SU-DHL-6 (cell line): ENCODE data around the gene GRIK1.
"Not testable (repeated sequence)": the region's sequence is repeated elsewhere in the genome, so short reads cannot be mapped to it uniquely, and the experiment has no call there.

Experiments
- H2AFZ ChIP-seq: fragments of 200-600 bp; sonication (generic); 2 replicates; pipeline ENCODE4 v1.6.1; 2014; ENCODE audit warnings: low read depth, mild to moderate bottlenecking, moderate library complexity, mixed read lengths, antibody characterized with exemption, low read length; ENCODE audit not compliant: severe bottlenecking
- H3F3A ChIP-seq: fragments of 200-600 bp; shearing (Covaris generic); 2 replicates; pipeline ENCODE4 v1.6.0; 2016; ENCODE audit warnings: antibody characterized with exemption, mild to moderate bottlenecking; ENCODE audit not compliant: insufficient read depth
- H3K27ac ChIP-seq: fragments of 200-600 bp; sonication (generic); 2 replicates; pipeline ENCODE4 v1.5.1; 2016; ENCODE audit warnings: low read depth, mild to moderate bottlenecking, low read length, moderate library complexity, mixed read lengths
- H3K27me3 ChIP-seq: fragments of 200-600 bp; sonication (generic), shearing (Covaris generic); 2 replicates; pipeline ENCODE4 v1.6.0; 2014; ENCODE audit warnings: mild to moderate bottlenecking, low read length
- H3K36me3 ChIP-seq: fragments of 200-600 bp; sonication (generic); 2 replicates; pipeline ENCODE4 v1.6.1; 2014; ENCODE audit warnings: mild to moderate bottlenecking, low read length, mixed read lengths
- H3K4me2 ChIP-seq: fragments of 300-600, 200-600 bp; shearing (Covaris generic), sonication (generic); 2 replicates; pipeline ENCODE4 v1.6.0; 2014; ENCODE audit warnings: low read length, low read depth, mild to moderate bottlenecking; ENCODE audit not compliant: poor library complexity, severe bottlenecking
- H3K4me3 ChIP-seq: fragments of 200-600 bp; sonication (generic); 2 replicates; pipeline ENCODE4 v1.5.1; 2014; ENCODE audit warnings: antibody characterized with exemption, low read length, mild to moderate bottlenecking, mixed read lengths; ENCODE audit not compliant: insufficient read depth, poor library complexity, severe bottlenecking
- H3K79me2 ChIP-seq: fragments of 200-600 bp; sonication (generic); 2 replicates; pipeline ENCODE4 v1.6.1; 2014; ENCODE audit warnings: mild to moderate bottlenecking, low read length, moderate library complexity; ENCODE audit not compliant: insufficient read depth
- H3K9ac ChIP-seq: fragments of 200-600 bp; sonication (generic); 2 replicates; pipeline ENCODE4 v1.7.0; 2014; ENCODE audit warnings: mild to moderate bottlenecking, low read length
- H3K9me2 ChIP-seq: fragments of 200-600 bp; sonication (generic); replicated peaks from 2 replicates; pipeline ENCODE4 v1.6.1; 2014; ENCODE audit warnings: low read length; ENCODE audit not compliant: insufficient read depth
- H3K9me3 ChIP-seq: fragments of 200-600 bp; sonication (generic); 2 replicates; pipeline ENCODE4 v1.6.1; 2014; ENCODE audit warnings: low read length, mixed read lengths; ENCODE audit not compliant: insufficient read depth
- H4K20me1 ChIP-seq: fragments of 200-600 bp; sonication (generic); 2 replicates; pipeline ENCODE4 v1.6.1; 2014; ENCODE audit warnings: low read depth, mild to moderate bottlenecking, antibody characterized with exemption, low read length, moderate library complexity, mixed read lengths
- CTCF ChIP-seq: fragments of 200-600 bp; sonication (generic); IDR thresholded peaks from one replicate; pipeline ENCODE4 v1.5.1; 2017; ENCODE audit warnings: antibody characterized with exemption, mild to moderate bottlenecking, low read length, moderate library complexity; ENCODE audit not compliant: insufficient read depth, poor library complexity, severe bottlenecking
- EZH2phosphoT487 ChIP-seq: fragments of 200-600 bp; sonication (generic), shearing (Covaris generic); conservative IDR thresholded peaks from 2 replicates; pipeline ENCODE4 v1.6.1; 2018; ENCODE audit warnings: mild to moderate bottlenecking, antibody characterized with exemption, low read length, moderate library complexity, mixed read lengths

The GRIK1 gene

GRCh38 chr21:29610779-29611360 is 328.9 kb downstream of the GRIK1 start:
- Histone ChIP-seq H3K9me2 (no peaks in the 10 kb centered on the region), H3K4me3 (no peak overlapping the region), H3K27ac (no peak overlapping the region), H4K20me1 (no peaks in the 10 kb centered on the region), H3K9ac (no peak overlapping the region), H3K27me3 (no peaks in the 10 kb centered on the region), H2AFZ (no peak overlapping the region), H3K9me3 (no peaks in the 10 kb centered on the region), H3K79me2 (no peaks in the 10 kb centered on the region), H3K36me3 (no peaks in the 10 kb centered on the region), H3F3A (no peaks in the 10 kb centered on the region), H3K4me2 (no peak overlapping the region)
- no peak for TF ChIP-seq EZH2phosphoT487
- no peak for TF ChIP-seq CTCF

- H3K4me2 ChIP-seq: no peak overlapping the region
- H3K9me3 ChIP-seq: no peaks in the 10 kb centered on the region
- no peak overlapping the region for H3K4me3 ChIP-seq
- no peaks in the 10 kb centered on the region for H3K36me3 ChIP-seq
- H4K20me1 ChIP-seq: no peaks in the 10 kb centered on the region
- no peak overlapping the region for H3K27ac ChIP-seq
- H3K27me3 ChIP-seq: no peaks in the 10 kb centered on the region
- no peaks in the 10 kb centered on the region for H3K9me2 ChIP-seq
- H3F3A ChIP-seq: no peaks in the 10 kb centered on the region
- H3K9ac ChIP-seq: no peak overlapping the region
- no peak for TF ChIP-seq CTCF
- TF ChIP-seq EZH2phosphoT487: no peak
- H2AFZ ChIP-seq: no peak overlapping the region
- no peaks in the 10 kb centered on the region for H3K79me2 ChIP-seq
These were observed 333.2 kb downstream of the GRIK1 start for GRCh38 chr21:29606613-29607012.

- H3F3A ChIP-seq, H3K9ac ChIP-seq, H2AFZ ChIP-seq, H3K27ac ChIP-seq, H3K79me2 ChIP-seq, H3K9me2 ChIP-seq, H3K4me3 ChIP-seq, H3K27me3 ChIP-seq, H3K4me2 ChIP-seq, H3K36me3 ChIP-seq, H4K20me1 ChIP-seq, H3K9me3 ChIP-seq: not testable (repeated sequence)
These were observed 334.6 kb downstream of the GRIK1 start for GRCh38 chr21:29605219-29605618.

- no peak overlapping the region for H3K27ac ChIP-seq
- H3K79me2 ChIP-seq: no peaks in the 10 kb centered on the region
- H2AFZ ChIP-seq: no peak overlapping the region
- no peak overlapping the region for H3K4me2 ChIP-seq
- H3K27me3 ChIP-seq: no peaks in the 10 kb centered on the region
- no peaks in the 10 kb centered on the region for H3F3A ChIP-seq
- TF ChIP-seq CTCF (no peak), EZH2phosphoT487 (no peak)
- H3K9ac ChIP-seq: no peak overlapping the region
- H4K20me1 ChIP-seq: no peaks in the 10 kb centered on the region
- no peaks in the 10 kb centered on the region for H3K9me3 ChIP-seq
- H3K4me3 ChIP-seq: no peak overlapping the region
- no peaks in the 10 kb centered on the region for H3K36me3 ChIP-seq
- no peaks in the 10 kb centered on the region for H3K9me2 ChIP-seq
These were observed 335.7 kb downstream of the GRIK1 start for GRCh38 chr21:29604076-29604475.
